HG02678 (cell line): ENCODE measurements around the gene SPTBN1.
A peak's percentile ranks its signal among the peaks of the same experiment; 100 is the strongest.

ENCODE experiments used
- ATAC-seq: cut with Tn5 transposase; IDR thresholded peaks from one replicate; pipeline ENCODE4 v1.9.1; 2021; ENCODE audit warnings: mild to moderate bottlenecking, moderate library complexity; ENCODE audit not compliant: unreplicated experiment

Gene SPTBN1

DNA sequence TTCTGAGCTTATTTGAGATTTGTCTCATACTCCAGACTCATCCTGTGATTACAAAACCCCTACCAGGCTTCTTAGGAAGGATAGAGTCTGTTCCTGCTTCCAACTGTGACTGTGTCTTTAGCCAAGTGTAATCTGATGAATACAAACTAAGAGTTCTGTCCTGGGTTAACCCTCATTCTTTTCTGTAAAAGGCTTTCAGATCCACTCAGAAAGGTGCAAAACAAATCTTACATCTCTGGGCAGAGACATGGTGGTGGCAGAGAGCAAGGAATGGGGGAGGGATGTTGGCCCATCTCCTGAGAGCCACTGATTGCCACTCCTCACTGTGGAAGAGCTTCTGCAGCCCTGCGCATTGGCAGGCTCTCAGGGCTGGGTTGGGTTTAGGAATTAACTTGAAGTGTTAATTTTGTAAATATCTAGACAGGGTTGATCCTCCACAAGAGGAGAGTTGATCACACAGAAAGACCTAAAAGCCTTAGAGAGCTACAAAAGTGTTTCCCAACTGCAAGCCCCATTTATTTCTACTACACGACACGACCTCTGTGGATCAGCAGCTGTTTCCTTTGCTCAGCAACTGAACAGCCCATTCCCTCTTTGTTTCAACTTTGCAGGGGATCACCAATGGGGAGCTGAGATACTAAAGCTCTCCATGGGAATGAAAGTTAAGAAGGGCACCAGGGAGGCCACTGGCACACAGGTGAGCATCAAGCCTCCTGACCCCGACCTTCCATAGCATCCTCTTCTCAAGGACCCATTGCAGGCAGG is 23.7 kb upstream of the SPTBN1 start:
- ATAC-seq, result no peak

DNA sequence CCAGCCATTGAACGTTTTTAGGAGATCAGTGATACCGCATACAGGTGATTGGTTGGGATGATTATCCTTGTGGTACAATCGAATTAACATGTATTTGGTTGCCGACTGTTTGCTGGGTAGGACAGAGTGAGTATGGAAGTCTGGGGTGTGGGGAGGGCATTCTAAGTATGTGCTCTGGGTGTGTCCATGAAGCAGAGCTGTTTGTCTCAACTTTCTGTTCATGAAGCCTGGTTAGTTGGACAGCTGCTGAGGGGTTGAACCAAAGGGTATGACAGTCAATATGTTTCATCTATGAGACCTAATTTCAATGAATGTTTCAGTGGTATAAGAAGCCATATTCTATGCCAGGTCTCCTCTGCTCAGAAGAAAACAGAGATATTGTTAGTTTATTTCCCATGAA is 21.9 kb upstream of the SPTBN1 start:
- no peak for ATAC-seq

DNA sequence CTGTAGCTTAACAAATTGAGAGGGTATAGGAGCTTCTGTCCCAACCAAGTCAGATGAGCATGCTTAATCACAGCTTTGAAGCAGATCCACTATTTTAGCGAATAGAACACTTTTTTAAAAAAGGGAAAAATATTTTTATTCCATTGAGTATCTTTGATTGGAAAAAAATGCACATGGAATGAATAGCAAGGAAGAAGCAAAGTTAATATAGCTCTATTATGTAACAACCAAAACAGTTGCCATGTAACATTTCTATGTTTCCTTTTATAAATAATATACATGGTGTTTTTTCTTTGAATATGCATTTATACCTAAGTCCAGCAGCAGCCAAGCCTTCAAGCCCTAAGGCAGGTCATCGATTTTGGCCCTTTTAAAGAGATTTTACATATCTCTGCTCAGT is 21.4 kb upstream of the SPTBN1 start:
- no peak for ATAC-seq

DNA sequence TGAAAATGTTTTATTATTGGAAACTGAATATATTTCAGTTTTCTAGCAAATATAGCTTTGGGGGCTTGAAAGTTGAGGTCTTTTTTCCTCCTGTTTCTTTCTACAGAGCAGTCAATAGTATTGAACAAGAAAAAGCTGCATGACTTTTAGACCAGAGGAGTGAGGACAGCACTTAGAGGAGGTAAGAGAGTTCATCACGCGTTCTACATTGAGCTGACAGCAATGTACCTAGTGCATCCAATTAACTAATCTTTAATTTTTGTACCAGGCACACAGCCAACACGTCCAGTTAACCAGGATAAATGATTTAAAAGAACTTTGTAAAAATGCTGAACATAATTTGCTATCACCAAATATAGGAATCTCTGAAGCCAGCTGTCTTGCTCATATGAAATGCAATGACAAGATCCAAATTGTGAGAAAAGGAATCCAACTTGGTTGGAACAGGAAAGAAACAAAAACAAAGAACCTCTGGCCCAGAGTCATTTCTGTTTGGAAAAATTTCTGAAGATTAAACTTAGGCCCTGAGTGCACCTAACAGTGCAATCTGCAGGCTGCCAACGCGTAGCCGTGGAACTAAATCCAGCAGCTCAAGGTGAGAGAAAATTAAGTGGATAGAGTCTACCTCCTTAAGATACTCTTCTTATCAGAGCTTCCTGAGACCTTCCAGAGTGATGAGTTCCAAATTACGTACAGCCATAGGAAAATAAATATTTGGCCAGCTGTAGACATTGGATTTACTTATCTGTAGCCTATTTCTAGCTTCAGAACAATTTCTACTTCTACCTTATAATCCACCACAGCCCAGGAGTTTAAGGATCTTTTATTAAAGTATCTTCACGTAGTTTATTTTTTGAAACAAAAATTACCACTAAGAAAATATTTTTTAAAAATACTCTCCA is 20.6 kb upstream of the SPTBN1 start:
- ATAC-seq, result no peak

DNA sequence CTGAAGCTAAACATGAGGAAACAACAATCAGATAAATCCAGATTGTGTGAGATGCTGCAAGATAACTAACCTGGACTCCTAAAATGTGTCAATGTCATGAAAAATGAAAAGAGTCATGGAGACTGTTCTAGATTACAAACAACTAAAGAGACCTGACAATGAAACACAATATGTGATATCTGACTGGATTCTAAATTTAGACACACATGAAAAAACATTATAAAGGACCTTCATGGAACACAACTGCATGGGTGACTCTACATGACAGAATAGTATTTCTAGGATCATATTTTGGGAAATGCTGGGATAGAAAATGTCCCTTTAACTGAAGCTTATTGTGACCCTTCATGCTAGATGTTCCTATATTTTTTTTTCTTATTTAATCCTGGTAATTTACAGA is 18.5 kb upstream of the SPTBN1 start:
- no peak for ATAC-seq

DNA sequence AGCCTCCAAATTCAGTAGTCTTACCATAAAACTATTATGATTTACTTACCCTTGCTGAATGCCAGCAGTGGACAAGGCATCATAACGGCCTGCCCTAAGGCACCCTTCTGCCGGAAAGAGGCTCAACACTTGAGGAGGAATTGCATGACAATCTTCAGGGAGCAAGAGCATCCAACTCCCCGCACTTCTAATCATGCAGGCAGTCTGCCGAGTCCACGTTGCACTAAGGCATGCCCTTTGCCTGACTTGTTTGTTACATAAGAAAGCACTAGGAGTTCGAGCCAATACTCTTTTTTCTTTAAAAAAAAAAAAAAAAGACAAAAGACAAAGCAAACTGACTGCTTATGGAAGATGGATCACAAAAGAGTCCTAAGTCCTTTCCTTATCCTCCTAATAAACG is 17.9 kb upstream of the SPTBN1 start:
- ATAC-seq, result no peak

DNA sequence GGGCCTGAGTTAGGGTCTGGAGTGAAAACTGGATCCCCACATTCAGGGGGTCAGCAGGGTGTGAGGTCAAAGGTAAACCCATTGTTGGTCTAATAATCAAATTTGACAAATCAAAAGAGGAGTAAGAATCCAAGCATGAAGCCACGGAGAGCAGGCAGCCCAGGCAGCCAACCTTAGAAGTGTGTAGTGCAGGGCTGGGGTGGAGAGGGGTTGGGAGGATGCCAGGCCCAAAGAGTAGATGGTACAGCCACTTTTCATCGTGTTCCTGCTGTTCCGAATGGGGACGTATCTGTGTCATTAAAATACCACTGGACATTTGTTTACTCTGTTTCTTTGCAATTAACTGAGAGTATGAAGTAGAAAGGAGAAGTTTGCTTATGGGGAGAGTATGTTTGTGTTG is 16.5 kb upstream of the SPTBN1 start:
- no peak for ATAC-seq

DNA sequence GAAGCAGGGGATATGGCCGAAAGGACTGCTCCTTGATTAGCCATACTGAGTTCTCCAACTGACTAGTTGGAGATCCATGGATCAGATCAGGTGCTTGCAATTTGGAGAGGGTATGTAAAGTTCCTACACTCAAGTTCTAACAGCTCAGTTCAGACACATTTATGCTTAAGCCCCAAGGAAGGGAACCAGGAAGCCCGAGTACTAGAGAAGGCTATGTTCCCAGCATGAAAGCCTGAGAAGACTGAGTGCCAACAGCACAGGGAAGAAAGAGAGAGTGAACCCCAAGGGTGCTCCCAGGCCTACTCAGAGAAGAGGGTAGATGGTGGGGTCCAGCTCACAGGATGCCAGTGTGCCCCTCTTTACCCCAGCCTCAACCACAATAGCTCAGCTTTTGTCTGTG is 16.1 kb upstream of the SPTBN1 start:
- no peak for ATAC-seq

DNA sequence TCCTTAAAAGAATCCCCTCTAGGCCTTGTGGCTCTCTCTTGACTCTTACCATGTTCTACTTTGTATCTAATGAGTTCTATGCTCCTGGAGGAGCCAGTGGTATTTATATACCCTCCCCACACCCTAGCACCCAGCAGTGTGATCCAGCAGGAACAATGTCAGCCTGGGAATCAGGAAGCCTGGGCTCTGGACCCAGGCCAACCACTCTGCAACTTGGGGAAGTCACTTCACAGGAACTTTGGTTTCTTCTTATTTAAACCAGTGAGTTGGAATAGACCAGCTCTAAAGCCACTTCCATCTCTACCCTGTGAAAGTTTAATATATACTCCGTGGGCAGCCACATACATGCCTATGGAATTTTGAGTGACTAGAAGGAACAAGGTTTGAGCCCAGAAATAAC is 11.6 kb upstream of the SPTBN1 start:
- no peak for ATAC-seq

DNA sequence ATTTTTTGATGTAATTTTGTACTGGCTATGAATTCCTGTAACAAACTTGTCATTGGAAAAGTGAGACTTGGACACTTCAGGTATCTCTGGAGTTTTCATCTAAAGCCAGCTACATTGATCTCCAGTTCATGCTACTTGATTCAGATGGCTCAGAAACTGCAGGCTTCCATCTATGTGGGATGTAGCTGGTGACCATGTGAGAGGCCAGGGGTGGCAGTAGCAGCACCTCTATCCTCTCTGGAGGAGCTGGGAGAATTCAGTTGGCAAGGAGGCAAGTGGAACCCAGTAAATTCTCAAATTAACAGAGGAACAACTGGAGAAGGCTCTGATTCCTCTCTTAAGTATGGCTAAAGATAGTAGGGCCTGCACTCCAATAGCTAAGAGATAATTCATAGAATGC is 10.0 kb upstream of the SPTBN1 start:
- ATAC-seq, result no peak

DNA sequence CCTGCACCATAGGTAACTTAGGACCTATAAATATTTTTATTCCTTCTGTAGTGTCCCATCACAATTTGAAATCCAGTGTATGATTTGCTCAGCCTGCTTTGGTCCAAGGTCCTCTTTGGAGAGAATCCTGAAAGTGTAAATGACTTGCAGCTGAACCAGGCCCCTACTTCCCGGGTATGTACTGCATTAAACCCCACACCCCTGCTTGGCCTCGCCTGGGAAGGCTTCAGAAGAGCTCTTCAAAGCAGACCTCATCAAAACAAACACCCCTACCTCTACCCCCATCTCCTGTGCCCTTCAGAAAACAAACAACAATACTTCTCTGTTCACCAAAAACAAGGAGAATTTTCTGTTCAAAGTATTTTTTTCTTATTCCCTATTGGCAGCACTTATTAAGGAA is 9.5 kb upstream of the SPTBN1 start:
- no peak for ATAC-seq

DNA sequence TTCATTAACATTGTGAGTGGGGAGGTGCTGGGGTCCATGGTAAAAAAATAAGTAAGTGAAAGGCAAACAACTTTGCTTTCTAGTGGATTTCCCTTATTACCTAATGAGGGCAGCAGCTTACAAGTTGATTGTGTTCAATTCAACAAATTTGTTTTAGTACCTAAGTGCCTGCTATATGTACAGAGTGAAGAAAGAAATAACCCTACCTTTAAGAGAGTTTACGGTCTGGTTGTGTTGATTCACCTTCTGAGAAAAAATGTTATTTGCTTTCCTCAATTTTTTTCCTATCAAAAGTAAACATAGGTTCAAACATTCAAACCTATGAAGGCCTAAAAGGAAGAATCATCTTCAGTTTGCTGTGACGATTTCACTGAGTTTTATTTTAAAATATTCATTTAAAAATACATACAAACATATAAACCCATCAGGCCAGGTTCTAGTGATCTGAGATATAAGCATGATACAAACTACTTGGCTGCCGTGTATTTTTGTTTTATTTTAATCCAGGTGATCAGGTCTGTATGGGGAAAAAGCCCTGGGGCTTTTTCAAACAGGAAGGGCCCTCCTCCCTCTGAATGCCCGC is 1.5 kb upstream of the SPTBN1 start:
- no peak for ATAC-seq

DNA sequence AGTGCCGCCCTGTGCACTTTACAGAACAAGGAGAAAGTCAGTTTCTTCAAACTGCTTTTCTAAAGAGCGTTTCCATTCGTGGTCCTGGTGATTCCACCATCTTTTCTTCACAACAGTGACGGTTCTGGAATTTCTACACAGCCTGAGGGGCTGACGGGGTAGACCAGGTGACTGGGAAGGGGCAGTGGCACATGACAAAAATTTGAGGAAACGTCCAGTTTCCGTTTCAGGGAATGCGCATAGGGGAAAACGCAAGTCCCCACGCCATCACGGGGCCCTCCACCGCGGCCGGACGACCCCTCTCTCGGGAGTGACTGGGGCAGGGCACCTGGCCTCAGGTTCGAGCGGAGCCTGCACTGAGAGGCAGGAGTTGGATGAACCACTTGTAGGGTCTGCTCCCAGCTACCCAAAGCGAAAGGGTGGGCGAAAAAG is 980 bp upstream of the SPTBN1 start:
- ATAC-seq, result no peak

DNA sequence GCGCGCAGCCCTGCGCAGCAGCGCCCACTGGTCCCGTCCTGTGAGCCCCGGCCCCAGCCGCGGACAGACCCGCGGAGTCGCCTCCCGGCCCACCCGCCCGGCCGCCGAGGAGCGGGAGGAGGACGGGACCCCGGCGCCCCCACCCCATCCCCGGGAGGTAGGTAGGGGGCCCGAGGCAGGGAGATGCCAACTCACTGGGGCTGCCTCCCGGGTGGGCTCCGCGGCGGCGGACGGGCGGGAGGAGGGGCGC is 160 bp downstream of the SPTBN1 start:
- ATAC-seq, result no peak

DNA sequence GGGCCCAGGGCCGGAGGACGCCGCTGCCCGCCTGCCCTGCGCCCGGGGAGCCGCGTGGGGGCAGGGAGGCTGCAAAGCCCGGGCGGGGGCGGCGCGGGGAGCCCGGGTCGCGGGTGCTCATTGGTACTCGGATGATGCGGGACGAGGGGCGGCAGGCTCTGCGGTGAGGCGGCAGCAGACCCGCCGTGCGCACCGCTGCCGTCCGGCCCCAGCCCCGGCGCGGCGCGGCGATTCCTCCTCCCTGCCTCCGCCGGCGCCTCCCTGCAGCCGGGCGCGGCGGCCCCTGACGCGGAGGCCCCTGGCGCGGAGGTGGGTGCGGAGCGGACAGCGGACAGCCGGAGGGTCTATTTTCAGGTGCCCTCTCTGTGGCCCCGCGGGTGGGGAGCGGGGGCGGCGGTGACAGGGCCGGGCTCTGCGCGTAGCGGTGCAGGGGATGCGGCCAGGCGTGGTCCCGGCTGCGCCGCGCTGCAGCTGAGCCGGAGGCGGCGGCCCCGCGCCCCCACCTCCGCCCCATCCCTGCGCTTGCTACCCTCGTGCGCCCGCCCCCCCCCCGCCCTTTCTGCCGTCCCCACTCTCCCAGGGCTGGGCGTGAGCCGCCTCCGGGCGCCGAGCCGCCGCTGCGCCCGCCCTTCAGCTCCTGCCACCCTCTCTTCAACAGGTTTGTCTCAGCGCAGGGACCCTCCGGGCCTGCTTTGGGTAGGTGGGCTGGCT is 640 bp downstream of the SPTBN1 start:
- ATAC-seq, result peak; percentile 38

DNA sequence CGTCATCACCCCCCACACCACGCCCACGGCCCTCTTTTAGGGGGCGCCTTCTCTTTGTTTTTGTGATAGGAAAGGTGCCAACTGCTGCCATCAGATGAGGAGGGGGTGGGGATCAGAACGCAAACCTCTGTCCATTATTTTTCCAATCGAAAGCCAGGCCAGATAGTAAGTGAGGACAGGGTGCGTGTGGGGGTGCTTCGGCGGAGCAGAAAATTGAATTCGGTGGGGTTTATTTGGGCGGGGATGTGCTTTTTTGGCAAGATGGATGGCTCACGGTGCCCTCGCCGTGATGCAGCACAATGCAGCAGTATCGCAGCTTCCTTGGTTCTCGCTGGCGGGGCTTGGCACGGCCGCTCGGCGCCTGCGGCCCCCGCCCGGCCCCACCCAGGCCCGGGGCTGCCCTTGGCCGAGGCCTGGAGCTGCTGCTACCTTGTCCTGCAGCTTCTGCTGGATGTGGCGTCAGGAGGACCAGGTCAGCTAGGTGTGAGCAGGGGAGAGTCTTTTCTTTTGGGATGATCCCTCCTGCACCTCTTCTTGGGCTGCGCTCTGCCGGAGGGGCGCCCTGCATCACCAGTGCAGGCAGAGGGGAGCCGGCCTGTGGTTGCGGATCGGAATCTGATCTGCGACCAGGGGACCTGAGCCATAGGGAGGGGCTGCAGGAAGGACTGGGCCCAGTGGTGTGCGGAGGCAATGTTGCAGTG is 1.3 kb downstream of the SPTBN1 start:
- no peak for ATAC-seq

DNA sequence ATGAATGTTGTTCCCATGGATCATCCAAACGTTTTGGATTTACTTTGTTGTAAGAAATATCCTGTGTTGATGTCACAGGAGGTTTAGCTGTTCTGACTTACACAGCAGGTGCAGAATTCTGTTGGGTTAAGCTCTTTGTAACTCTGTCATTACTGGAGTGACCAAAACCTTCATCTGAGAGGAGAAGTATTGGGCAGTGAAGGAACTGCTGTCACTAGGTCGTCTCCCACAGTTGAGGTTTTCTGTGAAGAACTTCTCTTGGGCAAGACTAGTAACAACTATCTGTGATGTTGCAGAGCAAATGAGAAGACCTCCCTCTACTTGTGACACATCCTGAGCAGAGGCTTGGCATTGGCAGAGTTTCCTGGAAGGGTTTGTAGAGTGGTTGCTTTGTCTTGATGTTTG is 2.9 kb downstream of the SPTBN1 start:
- ATAC-seq, result no peak

DNA sequence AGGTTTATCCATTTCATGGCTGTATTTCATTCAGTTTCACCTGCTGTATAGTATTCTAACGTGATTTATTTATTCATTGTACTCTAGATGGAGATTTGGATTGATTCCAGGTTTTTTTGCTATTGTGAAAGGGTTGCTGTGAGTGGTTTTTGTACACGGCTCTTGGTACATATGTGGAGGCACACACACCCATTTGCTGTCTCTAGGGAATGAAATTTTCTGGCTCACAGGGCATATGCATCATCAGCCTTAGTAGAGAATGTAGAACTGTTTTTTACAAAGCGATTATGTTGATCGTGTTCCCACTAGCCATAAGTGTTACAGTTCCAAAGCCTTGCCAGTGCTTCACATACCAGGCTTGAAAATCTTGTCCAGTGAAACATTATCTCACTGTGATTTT is 5.1 kb downstream of the SPTBN1 start:
- ATAC-seq, result no peak

DNA sequence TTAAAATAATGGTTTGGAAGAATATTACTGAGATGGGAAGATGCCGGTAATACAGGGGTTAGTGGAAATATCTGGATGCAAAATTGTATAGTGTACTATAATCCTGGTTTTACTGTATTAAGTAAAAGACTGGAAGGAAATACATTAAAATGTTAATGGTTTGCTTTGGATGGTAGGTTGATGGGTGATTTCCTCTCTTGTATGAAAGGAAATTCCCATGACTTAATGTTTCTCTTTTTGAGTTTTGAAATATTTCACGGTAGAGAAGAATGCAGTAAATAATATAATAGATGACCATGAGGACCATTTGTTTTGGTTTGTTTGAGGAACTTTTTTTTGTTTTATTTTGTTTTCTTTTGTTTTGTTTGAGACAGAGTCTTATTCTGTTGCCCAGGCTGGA is 8.2 kb downstream of the SPTBN1 start:
- ATAC-seq, result no peak

DNA sequence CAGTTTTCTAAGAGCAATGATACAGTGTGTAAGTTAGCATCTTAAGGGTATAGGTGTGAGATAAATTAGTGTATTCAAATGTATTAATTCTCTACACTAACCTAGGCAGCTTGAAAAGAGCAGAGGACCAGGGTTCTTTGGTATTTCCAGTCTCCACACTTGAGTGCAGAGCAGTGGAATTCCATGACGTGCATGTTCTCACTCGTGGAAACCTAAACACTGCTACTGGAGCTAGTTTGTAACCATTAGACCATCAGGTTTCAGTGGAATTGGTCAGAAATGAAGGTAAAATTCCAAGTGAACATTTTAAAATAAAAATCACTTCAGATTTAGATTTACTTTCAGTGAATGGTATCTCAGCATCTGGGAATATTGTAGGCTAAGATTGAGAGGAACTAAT is 9.0 kb downstream of the SPTBN1 start:
- no peak for ATAC-seq

DNA sequence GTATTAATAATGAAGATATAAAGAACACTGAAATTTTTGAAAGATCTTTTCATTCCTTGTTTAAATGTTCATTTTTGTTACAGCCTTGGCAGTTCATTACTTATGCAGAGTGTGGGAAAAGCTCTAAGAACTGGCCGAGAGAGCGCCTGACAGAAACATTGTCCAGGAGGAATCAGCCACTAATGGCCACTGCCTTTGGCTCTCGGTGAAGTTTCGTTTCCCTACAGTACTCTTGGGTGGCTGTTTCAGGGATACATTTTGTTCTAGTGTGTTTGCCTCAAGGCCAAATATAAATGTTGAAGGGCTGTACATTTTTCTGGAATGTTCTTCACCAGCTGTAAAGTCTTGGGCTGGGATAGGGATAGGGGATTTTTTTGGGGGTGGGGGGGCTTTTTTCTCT is 10.7 kb downstream of the SPTBN1 start:
- no peak for ATAC-seq
